Upper lobe of left lung (tissue), 6 donors: ENCODE measurements around the gene ADAMTSL2. TPM values are rescaled to one million over a fixed set of nuclear protein-coding genes. Genes with fewer than 3 reads are reported as not detected.

ENCODE experiments used
- ATAC-seq, 2 donors: fragments of 200-7000 bp; cut with Tn5 transposase; one replicate each; pipeline ENCODE4 v1.9.1; 2022; ENCODE audit warnings: mild to moderate bottlenecking in 2 of 2, moderate library complexity in 2 of 2; ENCODE audit not compliant: low FRiP score in 2 of 2
- DNase-seq, 2 donors: peaks; one replicate each; pipeline ENCODE4 v3.0.0-alpha.2; 2019 to 2020
- H3K27ac ChIP-seq, 4 donors: fragments of 200-600 bp; sonication (generic); one replicate each; pipeline ENCODE4 v1.5.1; 2016 to 2019
- H3K27me3 ChIP-seq, 4 donors: fragments of 200-600 bp; sonication (generic); one replicate each; pipeline ENCODE4 v1.5.1; 2017 to 2019
- H3K36me3 ChIP-seq, 4 donors: fragments of 200-600 bp; sonication (generic); one replicate each; pipeline ENCODE4 v1.5.1; 2016 to 2019
- H3K4me1 ChIP-seq, 4 donors: fragments of 200-600 bp; sonication (generic); one replicate each; pipeline ENCODE4 v1.5.1; 2018 to 2019
- H3K4me3 ChIP-seq, 4 donors: fragments of 200-600 bp; sonication (generic); one replicate each; pipeline ENCODE4 v1.5.1; 2017 to 2019; ENCODE audit warnings: mild to moderate bottlenecking in 2 of 4, moderate library complexity in 1 of 4
- H3K9me3 ChIP-seq, 4 donors: fragments of 200-600 bp; sonication (generic); one replicate each; pipeline ENCODE4 v1.5.1; 2018 to 2019
- EP300 ChIP-seq, 4 donors: sonication (generic); formaldehyde crosslinking; IDR thresholded peaks; one replicate each; pipeline ENCODE4 v1.5.1; 2017; ENCODE audit warnings: antibody characterized with exemption in 4 of 4, control low read depth in 2 of 4
- POLR2A ChIP-seq, 4 donors: fragments of 450-650 bp; IDR thresholded peaks; one replicate each; pipeline ENCODE4 v1.5.1; 2016 to 2017; ENCODE audit warnings: antibody characterized with exemption in 4 of 4, mild to moderate bottlenecking in 2 of 4
- POLR2AphosphoS5 ChIP-seq, 2 donors: sonication (generic); formaldehyde crosslinking; IDR thresholded peaks; one replicate each; pipeline ENCODE4 v1.5.1; 2017; ENCODE audit warnings: antibody characterized with exemption in 2 of 2
- WGBS, 2 donors: methylation state at CpG; one replicate each; pipeline ENCODE4 v1.1.5; 2017 to 2018; 5-methylcytosine and 5-hydroxymethylcytosine counted together
- total RNA-seq, 6 donors: library from RNA; depleted of rRNA in 4 of 6; stranded (reverse); fragments of >200 nt in 4 of 6; gene quantifications; one replicate each; pipeline versions ENCODE4 v1.1.0 to v1.2.1, GENCODE V29; 2016 to 2021
- TF ChIP-seq, protein P1 (sequence below), 6 experiments: fragments of 450-650 bp in 4 of 6; fragments of 200-600 bp in 2 of 6; sonication (generic) in 2 of 6; IDR thresholded peaks; one replicate each; pipeline ENCODE4 v1.5.1; 2016 to 2019; ENCODE audit warnings: antibody characterized with exemption in 6 of 6
- donor health status: DM: no; HTN: no; CAD: no; lungs with moderate emphysema.
- donor health status: DM: no; HTN: yes; CAD: no; lungs with severe emphysema.

ADAMTSL2 gene
- total RNA-seq, 6 donors from 2014 or later = 1.4 to 34.8 (median 19.2) TPM

DNA sequence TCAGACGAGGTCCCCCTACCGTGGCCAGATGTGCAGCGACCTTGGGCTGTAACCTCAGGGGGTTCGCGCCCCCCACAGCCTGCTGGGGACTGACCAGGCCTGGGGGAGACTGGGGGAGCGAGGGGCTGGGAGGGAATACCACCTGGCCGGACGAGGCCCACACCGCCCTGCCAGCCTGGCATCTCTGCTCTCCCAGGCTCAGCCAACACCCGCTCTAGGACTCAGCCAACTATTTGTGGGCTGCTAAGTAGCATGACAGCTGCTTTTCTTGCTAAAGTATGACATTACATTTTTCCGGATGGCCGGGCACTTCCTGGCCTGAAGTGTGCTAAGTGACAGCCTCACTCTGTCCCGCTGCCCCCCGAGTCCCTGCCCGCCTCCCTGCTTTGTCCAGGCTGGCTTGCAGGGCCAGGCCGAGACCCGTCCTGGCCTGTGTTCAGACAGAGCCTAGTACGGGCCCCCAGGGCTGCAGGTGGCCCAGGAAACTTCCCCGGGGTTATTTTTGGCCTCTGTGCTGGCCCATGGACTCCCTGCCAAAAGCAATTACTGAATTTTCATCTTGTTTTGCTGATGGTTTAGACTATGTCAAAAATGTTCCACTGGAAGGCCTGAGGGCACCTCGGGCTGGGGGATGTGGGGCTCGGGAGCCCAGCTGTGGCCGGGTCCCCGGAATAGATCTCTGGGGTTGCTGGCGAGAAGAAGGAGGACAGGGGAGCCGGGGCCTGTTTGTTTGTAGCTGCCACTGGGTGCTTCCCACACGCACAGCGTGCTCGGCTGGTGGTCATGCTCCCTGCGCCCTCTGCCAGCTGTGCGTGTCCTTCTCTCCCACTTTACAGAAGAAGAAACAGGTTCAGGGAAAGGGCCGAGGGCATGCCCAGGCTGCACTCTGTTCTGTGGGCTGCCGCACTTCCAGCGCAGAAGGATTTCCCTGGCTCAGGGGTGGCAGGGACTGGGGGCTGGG, 42.2 kb upstream of the ADAMTSL2 start:
- no peaks in the 10 kb centered on the region for H3K36me3 ChIP-seq
- WGBS, 2 donors = 71 to 72% methylated on average over 12 to 33 of the region's 33 CpGs
- peak overlapping the region; percentile 45 to 79 (median 61) for H3K27ac ChIP-seq
- H3K4me3 ChIP-seq = no peak overlapping the region
- peaks cover 9 to 15% (median 13%) of the 10 kb centered on the region in 4 donors for H3K4me1 ChIP-seq
- ATAC-seq (peak in 1 of 2 donors; percentile 4), DNase-seq (peak in 1 of 2 donors; percentile 62)
- no peaks in the 10 kb centered on the region for H3K27me3 ChIP-seq
- TF ChIP-seq, protein P1, sequence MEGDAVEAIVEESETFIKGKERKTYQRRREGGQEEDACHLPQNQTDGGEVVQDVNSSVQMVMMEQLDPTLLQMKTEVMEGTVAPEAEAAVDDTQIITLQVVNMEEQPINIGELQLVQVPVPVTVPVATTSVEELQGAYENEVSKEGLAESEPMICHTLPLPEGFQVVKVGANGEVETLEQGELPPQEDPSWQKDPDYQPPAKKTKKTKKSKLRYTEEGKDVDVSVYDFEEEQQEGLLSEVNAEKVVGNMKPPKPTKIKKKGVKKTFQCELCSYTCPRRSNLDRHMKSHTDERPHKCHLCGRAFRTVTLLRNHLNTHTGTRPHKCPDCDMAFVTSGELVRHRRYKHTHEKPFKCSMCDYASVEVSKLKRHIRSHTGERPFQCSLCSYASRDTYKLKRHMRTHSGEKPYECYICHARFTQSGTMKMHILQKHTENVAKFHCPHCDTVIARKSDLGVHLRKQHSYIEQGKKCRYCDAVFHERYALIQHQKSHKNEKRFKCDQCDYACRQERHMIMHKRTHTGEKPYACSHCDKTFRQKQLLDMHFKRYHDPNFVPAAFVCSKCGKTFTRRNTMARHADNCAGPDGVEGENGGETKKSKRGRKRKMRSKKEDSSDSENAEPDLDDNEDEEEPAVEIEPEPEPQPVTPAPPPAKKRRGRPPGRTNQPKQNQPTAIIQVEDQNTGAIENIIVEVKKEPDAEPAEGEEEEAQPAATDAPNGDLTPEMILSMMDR (IDR thresholded peaks at IDR 0.05) = no peak
- TF ChIP-seq EP300 (IDR thresholded peaks at IDR 0.05) (no peak), POLR2A (IDR thresholded peaks at IDR 0.05) (no peak), POLR2AphosphoS5 (IDR thresholded peaks at IDR 0.05) (peak in 1 of 2 donors; percentile 11)
- H3K9me3 ChIP-seq = no peaks in the 10 kb centered on the region

DNA sequence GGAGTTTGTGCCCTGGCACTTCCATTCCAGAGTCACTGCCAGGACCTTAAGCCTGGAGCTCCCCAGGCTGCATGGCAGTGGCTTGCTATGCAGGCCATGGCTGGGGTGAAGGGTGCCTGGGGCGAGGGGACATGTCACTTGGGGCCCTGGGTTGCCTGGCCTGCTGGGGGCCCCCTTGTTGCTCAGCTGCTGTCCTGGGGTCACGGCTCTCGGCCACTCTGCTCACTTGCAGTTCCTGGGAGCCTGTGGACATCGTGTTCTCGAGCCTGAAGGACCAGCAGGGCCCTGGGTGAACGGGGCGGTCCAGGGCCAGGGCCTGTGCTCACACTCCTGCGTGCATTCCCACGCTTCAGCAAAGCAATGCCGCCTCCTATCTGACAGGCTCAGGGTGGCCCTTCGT, 41.1 kb upstream of the ADAMTSL2 start:
- Histone ChIP-seq H3K9me3 (no peaks in the 10 kb centered on the region), H3K4me1 (peaks cover under 1 to 18% (median 13%) of the 10 kb centered on the region in 4 donors), H3K27ac (peak overlapping the region; percentile 45 to 79 (median 61)), H3K27me3 (no peaks in the 10 kb centered on the region), H3K4me3 (no peak overlapping the region), H3K36me3 (no peaks in the 10 kb centered on the region)
- peak in 3 of 4 donors; percentile 27 to 69 (median 61) for TF ChIP-seq EP300 (IDR thresholded peaks at IDR 0.05)
- no peak for TF ChIP-seq POLR2A (IDR thresholded peaks at IDR 0.05)
- peak in 1 of 2 donors; percentile 30 for TF ChIP-seq POLR2AphosphoS5 (IDR thresholded peaks at IDR 0.05)
- TF ChIP-seq, protein P1 (IDR thresholded peaks at IDR 0.05) = no peak
- 89 to 92% methylated on average over 5 to 7 of the region's 11 CpGs for WGBS, 2 donors
- no peak for ATAC-seq
- peak in 1 of 2 donors; percentile 60 for DNase-seq

DNA sequence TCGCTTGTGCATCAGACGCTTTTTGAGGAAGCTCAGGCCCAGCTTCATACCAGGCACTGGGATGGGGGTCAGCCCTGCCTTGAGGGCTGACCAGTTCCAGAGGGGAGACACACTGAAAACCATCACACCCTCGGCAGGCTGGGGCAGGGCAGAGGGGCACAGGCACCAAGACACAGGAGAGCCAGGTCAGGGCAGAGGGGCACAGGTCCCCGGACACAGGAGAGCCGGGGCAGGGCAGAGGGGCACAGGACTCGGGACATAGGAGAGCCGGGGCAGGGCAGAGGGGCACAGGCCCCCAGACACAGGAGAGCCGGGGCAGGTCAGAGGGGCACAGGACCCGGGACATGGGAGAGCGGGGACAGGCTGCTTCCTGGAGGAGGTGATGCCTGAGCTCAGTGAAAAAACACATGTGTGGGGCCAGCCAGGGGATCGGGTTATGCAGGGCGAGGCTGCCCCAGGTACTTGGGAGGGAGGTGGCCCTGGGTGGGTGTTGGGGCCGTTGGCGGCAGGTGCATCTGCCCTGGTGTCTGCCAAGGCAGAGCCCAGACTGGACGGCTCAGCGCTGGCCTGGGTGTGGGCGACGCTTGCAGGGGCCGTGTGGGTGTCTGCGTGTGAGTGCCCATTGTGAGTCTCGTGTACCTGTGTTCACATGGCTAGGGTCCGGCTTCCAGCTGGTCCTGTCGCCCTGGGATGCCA, 40.5 kb upstream of the ADAMTSL2 start:
- no peaks in the 10 kb centered on the region for H3K36me3 ChIP-seq
- peak in 1 of 2 donors; percentile 65 for DNase-seq
- no peak for TF ChIP-seq EP300 (IDR thresholded peaks at IDR 0.05)
- TF ChIP-seq, protein P1 (IDR thresholded peaks at IDR 0.05) = no peak
- no peak for TF ChIP-seq POLR2A (IDR thresholded peaks at IDR 0.05)
- TF ChIP-seq POLR2AphosphoS5 (IDR thresholded peaks at IDR 0.05) = no peak
- H3K27ac ChIP-seq = peak overlapping the region in 2 of 4 donors; percentile 68 to 69
- H3K4me1 ChIP-seq = peaks cover 5 to 22% (median 15%) of the 10 kb centered on the region in 4 donors
- H3K27me3 ChIP-seq = no peaks in the 10 kb centered on the region
- H3K4me3 ChIP-seq = no peak overlapping the region
- WGBS, 2 donors = 90 to 92% methylated on average over 17 to 23 of the region's 23 CpGs
- no peaks in the 10 kb centered on the region for H3K9me3 ChIP-seq
- ATAC-seq = no peak

DNA sequence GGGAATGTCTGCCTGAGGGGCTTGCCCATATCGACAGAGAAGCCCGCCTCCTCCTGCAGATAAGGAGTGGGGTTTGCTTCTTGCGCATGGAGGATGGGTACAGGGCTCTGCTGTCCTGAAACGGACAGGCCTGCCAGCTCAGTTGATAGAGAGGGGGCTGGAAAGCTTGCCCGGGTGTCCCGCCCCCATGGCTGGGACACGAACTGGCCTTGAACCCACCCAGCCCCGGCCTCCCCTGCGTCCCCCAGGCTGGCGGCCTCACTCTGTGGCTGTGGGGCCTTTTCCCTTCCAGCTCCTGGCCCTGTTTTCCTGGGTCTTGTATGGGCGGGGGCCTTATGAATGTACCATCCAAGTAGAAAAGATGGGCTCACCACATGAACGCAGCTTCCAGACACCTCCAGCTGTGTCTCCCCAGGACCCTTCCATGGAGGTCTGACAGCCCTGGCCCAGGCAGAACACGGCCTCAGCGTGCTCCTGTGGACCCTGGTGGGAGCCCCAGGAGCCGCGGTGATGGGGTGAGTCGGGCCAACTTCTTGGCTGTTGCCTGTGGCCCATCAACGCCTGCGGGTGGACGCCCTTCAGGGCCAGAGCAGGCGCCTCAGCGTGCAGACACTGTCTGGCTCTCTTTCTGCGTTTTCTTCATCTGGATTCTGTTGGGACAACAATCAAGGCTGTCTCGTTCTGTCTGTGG, 39.7 kb upstream of the ADAMTSL2 start:
- WGBS, 2 donors = 75 to 91% methylated on average over 15 to 22 of the region's 24 CpGs
- H3K9me3 ChIP-seq = no peaks in the 10 kb centered on the region
- H3K4me1 ChIP-seq = peaks cover 5 to 22% (median 15%) of the 10 kb centered on the region in 4 donors
- no peak overlapping the region for H3K4me3 ChIP-seq
- no peaks in the 10 kb centered on the region for H3K27me3 ChIP-seq
- H3K27ac ChIP-seq = no peak overlapping the region
- TF ChIP-seq EP300 (IDR thresholded peaks at IDR 0.05) (no peak), POLR2AphosphoS5 (IDR thresholded peaks at IDR 0.05) (no peak), POLR2A (IDR thresholded peaks at IDR 0.05) (no peak)
- no peaks in the 10 kb centered on the region for H3K36me3 ChIP-seq
- ATAC-seq (no peak), DNase-seq (peak in 1 of 2 donors; percentile 74)
